ENCODE measurements around the gene GPR45.
A peak's percentile ranks its signal among the peaks of the same experiment; 100 is the strongest.

The GPR45 gene

GRCh38 chr2:105255979-105256378 is 14.4 kb downstream of the GPR45 start:
- no peak for DNase-seq

GRCh38 chr2:105256431-105257047 is 15.0 kb downstream of the GPR45 start:
- DNase-seq, result no peak

DNA sequence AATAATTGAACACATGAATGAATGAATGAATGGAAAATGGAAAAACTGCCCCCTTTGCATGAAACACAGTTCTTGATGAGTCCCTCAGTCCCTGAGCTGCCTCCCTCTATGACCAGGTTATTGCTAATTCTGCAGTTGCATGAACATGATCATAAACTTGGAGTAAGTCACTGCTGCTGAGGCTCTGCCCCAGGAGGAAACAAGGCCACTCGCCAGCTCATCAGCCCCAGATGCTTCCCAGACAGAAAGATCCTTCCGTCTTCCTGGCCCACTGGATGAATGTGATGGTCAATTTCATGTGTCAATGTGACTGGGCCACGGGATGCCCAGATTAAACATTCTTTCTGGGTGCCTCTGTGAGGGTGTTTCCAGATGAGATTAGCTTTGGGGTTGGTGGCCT is 16.4 kb downstream of the GPR45 start:
- peak; percentile 13 for DNase-seq

GRCh38 chr2:105258835-105259350 is 17.4 kb downstream of the GPR45 start:
- peak; percentile 49 for DNase-seq

GRCh38 chr2:105261061-105261460 is 19.5 kb downstream of the GPR45 start:
- DNase-seq, result no peak

GRCh38 chr2:105262651-105263091 is 21.1 kb downstream of the GPR45 start:
- no peak for DNase-seq

- no peak for DNase-seq
These were observed 27.9 kb downstream of the GPR45 start for GRCh38 chr2:105269426-105269825.

DNA sequence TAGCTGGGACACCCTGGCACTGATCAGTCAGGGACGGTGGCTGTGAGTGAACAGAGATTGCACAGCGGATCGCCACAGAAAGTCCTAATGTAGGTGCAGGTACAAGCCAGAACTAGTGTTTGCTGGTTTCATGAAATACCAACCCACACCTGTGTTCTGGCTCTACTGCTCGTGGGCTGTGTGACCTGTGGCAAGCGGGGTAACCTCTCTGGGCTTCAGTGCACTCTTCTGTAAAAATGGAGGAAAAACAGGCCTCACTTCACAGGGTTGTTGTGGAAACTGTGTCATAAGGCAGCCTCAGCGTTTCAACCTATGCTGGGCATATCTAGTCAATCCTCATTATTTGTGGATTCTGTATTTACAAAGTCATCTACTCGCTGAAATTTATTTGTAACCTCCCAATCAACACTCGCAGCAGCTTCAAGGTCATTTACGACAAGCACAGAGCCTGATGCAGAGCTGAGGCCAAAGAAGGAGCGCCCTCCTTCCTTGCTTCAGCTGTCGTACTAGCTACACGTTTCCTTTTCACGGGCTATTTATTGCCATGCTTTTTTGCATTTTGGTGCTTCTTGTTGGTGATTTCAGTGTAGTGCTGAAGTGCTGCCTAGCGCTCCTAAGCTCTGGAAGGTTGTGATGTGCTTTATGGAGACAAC is 30.0 kb downstream of the GPR45 start:
- no peak for DNase-seq

GRCh38 chr2:105272176-105272575 is 30.6 kb downstream of the GPR45 start:
- DNase-seq, result no peak

DNA sequence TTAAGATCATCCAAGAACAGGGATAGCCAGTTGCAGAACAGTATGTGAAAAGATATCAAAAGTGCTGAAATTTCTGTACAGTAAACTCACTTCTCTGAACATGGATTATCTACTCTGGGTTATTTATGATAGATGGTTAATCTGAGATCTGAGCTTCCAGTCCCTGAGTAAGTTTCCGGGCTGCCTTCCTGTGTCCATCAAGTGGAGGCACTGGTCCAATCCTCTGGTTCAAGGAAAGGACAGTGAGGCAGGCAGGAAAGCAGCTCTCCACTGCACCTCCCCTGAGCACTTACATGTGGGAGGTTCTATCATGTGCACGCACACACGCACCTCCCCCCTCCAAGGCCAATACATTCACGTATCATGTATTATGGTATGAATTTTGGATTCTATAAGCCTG is 32.5 kb downstream of the GPR45 start:
- no peak for DNase-seq

DNA sequence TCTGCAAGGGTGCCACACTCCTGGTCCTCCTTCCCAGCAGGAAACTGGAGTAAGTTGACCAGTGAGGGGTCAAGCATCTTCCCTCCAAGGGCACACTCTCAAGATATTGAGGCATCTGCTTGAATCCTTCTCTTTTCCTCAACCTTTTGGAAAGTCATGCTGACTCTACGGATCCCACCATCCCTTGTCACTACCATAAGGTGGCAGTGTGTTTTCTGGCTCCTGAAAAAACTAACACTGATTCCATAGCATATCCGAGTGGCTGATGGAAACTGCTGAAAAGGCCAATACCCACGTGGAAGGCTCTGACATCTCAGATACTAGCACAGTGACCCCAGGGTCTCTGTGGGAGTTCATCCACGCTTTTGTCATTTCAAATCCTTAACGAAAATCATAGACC is 37.1 kb downstream of the GPR45 start:
- no peak for DNase-seq

DNA sequence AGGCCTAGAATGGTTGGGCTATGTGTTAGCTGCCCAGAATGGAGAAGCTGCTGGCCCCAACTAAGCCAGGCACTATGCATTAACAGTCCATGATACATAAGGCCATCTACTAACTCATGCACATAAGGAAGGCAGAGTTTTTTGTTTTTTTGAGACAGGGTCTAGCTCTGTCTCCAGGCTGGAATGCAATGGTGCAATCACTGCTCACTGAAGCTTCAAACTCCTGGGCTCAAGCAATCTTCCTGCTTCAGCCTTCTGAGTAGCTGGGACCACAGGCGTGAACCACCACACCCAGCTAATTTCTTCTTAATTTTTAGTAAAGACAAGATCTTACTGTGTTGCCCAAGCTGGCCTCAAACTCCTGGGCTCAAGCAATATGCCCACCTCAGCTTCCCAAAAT is 37.6 kb downstream of the GPR45 start:
- DNase-seq, result no peak

DNA sequence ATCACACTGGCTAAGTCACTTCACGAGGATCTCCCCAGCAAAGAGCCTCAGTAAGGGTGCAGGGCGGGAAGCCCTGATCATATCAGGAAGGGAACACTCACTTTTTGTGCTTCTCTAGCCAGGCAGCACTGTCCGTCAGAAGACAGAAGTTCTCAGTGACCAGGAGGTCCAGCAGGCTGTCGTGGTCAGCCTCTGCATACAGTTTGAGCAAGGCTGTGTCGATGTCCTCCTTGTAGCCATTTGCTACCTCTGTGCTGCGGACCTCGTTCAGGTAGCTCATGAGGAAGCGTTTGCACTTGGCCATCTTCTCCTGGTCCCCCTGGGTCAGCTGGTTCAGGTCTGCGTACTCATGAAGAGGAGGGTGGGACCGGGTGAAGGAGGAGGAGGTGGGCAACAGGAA is 38.7 kb downstream of the GPR45 start:
- no peak for DNase-seq

- no peak for DNase-seq
These were observed 42.0 kb downstream of the GPR45 start for GRCh38 chr2:105283532-105283931.

GRCh38 chr2:105287692-105288091 is 46.1 kb downstream of the GPR45 start:
- no peak for DNase-seq

DNA sequence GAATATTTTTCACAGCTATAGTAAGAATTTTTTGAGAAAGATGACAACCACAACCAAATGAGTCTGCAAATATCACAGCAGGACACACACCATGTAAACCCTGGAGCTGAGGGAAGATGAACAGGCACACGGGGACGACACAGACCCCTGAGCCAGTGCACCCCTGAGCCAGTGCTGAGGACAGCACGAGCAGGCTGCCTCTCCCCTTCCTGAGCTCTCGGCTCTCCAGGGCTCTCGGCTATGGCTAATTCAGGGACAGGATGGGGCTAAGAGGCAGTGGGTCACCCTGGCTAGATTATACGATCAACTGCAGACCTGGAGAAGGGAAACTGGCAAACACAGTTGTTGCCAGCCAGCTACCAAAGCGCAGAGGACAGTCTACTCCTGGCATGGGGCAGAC is 46.6 kb downstream of the GPR45 start:
- DNase-seq, result no peak

DNA sequence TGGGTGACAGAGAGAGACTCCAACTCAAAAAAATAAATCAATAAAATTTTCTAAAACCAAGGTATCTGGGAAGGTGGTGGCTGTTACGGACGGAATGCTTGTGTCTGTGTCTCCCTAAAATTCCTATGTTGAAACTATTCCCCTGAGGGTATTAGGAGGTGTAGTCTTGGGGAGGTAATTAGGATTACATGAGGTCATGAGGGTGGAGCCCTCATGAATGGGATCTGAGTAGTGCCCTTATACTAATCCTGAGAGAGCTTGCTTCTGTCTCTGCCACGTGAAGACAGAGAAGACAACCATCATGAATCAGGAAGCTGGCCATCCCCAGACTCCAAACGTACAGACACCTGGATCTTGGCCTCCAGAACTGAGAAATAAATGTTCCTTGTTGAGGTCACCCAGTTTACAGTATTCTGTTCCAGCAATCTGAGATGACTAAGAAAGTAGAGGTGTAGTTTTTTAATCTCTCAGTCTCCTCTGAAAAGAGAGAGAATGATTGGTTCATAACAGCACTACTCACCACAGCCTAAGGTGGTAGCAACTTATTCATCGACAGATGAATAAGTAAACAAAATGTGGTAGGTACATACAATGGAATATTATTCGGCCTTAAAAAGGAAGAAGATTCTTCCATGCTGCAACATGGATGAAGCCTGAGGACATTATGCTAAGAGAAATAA is 49.6 kb downstream of the GPR45 start:
- no peak for DNase-seq

DNA sequence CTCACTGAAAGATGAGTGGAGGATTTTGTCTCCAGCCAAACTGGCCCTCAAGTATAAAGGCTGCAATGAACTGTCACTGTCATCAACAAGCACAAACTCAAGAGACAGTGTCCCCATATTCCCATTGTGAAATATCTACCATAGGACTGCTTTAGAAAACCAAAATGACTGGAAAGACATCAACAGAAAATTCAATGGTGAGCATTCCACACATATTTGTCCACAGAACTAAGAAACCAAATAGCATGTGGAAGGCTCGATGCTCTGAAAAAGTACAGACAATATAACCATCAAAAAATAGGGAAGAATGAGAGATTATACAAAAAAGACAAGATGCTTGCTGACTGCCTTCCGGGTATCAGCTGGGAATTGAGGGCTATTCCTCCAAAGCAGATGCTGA is 50.4 kb downstream of the GPR45 start:
- DNase-seq, result no peak
